GM19043 (cell line): ENCODE results near the gene CDC14B.
"Not testable (repeated sequence)": the region's sequence is repeated elsewhere in the genome, so short reads cannot be mapped to it uniquely, and the experiment has no call there.

Experiments
- ATAC-seq: cut with Tn5 transposase; IDR thresholded peaks from one replicate; pipeline ENCODE4 v1.9.1; 2021; ENCODE audit warnings: low read depth; ENCODE audit not compliant: unreplicated experiment

Gene CDC14B

DNA sequence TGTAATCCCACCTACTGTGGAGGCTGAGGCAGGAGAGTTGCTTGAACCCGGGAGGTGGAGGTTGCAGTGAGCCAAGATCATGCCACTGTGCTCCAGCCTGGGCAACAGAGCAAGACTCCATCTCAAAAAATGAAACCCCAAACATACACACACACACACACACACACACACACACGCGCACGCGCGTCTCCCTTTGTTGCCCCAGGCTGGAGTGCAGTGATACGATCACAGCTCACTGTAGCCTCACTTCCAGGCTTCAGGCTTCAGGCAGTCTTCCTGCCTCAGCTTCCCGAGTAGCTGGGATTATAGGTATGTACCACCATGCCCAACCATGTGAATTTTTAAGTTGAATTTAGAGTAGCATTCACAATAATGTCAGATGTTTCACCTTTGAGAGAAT is 13.9 kb upstream of the CDC14B start:
- ATAC-seq = not testable (repeated sequence)

DNA sequence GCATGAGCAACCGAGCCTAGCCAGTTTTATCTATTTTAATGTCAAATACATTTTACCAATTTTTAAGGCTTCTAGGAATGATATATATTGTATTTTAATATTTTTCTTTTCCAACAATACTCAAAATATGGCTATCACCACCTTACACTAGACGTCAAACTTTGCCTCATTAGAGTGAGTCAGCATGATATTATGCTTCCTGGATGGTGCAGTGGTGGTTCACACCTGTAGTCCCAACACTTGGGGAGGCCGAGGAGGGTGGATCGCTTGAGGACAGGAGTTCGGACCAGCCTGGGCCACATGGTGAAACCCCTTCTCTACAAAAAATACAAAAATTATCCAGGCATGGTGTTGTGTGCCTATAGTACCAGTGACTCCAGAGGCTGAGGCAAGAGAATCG is 7.3 kb upstream of the CDC14B start:
- no peak for ATAC-seq

DNA sequence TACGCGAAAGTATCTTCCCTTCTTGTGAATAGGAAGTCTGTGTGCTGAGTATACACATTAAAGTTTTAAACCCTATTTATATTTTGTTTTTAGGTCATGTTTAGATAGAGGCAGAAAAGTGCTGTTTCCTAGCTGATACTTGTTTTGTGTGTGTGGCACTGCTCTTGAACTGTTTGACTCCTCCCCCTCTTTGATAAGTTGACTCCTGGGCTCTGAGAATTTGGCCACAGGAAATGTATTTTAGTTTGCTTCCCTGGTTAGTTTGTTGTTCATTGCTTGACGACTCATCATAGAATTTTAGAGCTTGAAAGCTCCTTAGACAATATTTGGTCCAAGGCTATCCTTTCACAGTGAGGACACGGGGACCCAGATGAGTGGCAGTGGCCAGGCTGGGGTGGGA is 2.0 kb upstream of the CDC14B start:
- ATAC-seq = no peak

DNA sequence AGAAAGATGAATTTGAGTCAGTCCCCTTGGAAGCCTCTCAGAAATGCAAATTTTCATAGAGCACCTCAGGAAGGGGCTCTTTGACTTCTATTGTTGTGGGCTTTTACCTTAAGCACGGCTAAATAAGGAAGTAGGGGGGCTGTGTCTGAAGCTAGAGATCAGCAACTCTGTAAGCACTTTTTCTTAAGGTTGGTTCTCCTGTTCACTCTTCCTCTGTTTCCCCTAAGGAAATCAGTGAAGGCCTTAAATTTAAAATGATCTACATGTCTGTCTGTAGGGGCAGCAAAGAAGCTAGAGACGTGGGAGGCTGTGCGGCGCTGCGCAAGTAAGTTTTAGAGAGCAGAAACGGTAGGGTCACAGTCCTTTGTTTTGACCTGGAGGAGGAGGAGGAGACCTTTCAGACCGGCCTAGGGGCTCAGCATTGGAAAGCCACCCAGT is 1.2 kb upstream of the CDC14B start:
- no peak for ATAC-seq

DNA sequence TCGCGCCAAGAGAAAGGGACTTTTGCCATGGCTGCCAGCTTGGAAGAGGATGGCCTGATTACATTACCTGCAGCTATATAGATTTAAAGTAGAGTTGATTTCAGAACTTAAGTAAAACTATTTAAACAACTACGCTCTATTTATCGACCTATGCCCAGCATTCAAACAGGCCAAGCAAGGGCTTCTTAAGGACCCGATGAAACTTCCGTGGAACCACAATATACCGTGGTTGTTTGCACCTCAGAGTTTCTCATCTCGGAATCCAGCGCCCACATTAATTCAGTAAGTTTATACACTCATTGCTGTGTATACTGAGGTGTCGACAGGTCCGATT is 505 bp upstream of the CDC14B start:
- no peak for ATAC-seq

DNA sequence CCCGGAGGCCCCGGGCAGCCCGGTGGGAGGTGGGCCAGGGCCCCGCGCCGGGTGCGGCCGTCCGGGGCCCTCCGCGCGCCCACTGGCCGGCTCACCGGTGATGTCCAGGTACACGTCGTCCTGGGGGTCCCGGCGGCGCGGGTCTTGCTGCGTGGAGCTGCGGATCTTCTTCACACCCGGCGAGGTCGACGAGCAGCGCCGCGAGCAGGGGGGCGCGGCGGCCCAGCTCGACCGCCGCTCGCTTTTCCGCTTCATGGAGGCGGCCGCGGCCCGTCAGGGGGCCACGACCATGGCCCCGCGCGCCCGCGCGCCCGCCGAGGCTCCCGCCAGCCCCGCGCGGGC is 548 bp downstream of the CDC14B start:
- no peak for ATAC-seq

DNA sequence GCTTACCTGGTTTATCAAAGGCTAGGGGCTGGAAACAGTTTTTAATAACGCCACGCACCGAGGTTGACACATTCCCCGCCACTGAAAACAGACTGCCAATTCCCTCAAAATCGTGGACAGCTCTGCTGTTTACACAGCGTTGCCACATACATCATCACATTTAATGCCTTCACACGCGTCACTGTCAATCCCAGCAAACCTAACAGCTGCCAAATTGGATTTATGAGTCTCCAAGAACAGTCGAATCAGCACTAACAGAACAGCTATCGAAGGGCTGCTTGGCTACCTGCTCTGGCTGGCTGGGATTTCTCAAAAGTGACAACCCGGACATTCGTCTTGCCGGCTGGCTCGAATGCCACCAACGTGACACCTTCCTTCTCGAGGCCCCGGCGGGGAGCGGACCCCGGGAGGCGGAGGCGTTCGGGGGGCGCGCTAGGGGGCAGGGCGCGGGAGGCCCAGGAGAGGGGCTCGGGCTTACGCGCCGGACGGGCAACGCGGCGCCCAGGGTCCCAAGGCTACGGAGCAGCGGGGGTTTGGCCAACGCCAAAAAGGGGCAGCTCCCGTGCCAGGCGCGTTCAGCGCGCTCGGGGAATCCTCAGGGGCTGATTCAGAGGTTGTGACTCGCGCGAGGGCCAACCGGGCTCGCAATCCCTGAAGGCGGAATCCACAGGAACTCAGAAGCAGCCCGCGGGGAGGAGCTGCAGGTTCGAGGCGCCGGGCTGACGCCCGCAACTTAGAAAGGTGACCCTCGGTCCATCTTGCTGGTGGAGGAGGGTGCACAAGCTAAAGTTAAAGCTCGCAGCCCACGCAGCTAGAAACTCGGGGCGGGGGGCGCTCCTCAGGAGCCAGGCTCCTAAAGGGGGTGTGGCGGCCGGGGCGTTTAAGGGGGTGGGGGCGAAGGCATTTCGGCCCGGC is 1.2 kb downstream of the CDC14B start:
- no peak for ATAC-seq

DNA sequence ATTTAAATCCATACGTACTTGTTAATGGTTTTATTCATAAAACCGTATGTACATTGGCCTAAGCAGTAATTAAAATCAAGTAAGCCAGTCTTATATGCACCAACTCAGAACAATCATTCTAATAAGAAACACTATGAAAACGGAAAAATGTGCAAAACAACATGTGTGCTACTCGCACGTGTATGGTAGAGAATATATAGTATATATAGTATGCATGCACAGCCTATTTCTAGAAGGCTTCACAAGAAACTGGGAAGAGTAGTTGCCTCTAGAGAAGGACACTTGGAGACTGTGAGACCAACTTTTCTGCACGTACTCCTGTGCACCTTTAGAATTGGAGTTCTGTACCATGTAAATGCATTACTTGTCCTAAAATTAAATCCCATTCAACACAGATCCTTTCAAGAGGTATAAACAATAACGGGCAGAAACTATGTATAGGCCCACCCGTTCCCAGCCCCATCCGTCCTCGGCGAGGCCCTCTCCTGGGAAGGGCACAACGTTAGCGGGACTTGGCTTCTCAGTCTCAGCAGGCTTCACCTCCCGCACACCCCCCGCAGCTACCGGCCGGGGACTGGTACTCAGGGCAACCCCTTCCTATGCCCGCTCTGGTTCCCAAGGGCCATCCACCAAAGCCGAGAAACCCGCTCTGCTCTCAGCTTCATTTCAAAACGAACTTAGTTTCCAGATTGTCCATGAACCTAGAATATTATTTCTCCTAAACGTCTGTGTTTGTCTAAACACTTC is 2.0 kb downstream of the CDC14B start:
- no peak for ATAC-seq

DNA sequence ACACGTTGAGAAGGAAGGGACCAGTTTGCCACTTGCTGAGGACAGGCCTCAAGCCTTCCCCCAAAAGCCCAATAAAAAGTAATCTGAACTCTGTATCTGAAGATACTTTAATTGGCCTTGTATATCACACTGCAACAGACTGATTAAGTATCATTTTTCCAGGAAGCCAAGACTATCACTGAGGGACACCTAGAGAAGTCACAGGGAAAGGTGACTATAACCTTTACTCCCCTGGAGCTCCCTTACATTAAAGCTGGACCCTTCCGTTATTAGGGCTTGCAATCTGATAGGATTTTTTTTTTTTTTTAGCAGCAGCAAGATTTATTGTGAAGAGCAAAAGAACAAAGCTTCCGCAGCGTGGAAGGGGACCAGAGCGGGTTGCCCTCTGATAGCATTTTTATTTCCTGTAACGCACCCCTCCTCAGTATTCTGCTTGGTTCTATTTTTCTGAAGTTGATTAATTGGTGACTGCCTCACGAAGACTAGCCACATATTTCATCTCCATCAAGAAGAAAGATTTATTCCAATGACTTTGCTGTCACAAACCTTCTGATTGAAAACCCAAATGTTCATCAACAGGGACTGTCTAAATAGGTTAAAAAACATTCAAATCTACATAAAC is 2.7 kb downstream of the CDC14B start:
- no peak for ATAC-seq

DNA sequence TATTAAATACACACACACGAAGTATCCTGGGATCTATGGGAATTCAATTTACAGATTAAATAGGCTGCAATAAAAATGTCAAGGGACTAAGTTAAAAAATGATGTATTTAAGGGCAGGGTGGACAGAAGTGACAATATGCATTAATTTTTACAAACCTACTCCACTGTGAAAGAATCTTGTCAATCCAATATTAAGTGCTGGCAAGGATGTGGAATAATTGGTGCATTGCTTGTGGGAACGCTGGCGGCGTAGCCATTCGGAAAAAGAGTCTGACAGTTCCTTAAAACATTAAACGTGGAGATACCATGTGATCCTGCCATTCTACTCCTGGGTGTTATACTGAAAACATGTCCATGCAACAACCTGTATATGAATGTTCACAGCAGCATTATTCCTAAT is 4.2 kb downstream of the CDC14B start:
- ATAC-seq = no peak

DNA sequence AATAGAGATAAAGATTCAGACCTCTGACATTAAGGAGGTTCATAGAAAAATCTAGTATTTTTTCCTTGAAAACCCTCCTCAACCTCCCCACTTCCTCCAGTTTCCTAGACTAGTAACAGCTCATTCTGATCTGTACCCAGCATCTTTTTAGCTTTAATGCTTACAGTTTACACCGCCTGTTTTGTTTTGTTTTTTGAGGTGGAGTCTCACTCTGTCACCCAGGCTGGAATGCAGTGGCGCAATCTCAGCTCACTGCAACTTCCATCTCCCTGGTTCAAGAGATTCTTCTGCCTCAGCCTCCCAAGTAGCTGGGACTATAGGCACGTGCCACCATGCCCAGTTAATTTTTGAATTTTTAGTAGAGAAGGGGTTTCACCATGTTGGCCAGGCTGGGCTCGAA is 5.0 kb downstream of the CDC14B start:
- not testable (repeated sequence) for ATAC-seq

DNA sequence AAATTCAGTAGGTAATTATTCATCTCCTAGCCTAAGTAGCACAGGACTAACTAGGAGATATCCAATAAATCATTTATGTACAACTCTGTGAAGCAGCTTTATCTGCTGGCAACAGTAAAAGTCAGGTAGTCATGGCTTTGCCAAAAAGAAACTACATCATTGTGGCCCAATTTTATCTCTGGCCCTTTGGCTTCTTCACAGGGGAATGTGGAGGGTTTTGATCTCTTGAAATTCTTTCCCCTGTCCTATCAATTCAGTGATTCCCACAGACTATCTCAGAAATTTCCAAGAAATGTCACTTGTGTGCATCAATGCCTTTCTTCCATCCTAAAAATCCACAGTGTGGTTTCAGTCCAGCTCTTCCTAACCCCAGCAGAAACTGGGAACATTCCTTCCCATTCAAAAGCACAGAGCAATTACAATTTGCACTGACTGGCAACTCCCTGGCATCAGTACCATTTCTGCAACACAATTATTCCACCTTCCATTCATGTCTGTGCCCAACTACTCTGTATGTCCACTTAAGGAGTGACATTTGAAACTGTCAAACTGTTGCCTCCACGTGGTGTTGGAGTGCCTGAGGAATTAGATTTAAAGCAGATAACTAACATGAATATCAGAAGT is 6.6 kb downstream of the CDC14B start:
- no peak for ATAC-seq

DNA sequence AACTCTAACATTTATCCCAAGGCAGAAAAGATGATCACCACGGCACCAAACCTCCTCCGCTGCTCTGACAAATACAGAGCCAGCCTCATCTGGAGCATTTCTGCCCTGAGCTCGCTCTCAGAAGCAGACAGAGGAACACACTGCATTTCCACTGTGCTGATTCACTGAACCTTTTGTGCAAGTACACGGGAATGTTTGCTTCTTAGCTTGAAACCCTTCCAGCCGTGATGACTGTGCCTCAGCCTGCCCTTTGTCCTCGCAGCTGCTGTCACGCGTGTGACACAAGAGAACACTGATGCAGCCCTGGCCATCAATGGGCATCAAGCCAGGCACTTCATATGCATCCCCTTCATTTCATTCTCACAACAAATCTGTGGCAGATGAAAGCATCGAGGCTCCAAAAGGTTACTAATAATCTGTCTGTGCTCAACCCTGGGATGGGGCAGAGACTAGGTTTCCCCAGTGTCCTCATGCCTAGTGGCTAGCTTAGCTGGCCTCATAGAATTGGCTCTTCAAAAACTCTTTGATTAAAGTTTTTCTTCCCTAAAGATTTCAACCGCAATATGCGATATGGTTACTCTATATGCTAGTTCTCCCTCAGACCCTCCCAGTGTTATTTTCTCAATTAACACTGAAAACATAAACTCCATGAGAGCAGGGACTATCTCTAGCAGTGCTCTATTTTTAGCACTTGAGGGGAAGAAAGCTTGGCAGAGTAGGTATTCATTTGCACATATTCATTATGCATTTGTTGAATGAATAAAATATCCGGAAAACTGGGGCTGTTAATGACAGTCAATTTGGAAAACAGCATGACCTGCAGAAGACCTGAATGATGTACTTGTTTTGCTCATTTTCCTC is 7.3 kb downstream of the CDC14B start:
- no peak for ATAC-seq

DNA sequence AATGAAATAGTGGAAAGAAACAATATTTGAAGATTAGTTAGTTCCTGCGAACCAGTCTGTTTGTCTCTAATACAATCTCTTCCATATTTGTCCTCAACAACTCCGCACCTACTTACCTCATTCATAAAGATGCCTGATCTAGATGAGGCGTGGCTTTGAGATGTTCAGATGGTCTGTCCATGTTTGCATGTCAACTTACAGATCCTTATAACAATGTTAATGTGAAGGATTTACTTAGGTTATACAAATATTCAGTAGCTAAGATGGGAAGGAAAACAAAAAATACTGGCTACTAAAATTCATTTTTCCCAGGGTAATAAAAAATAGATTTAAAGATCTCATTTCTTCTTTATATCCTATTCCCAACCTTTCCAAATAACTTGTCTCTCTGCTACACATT is 8.3 kb downstream of the CDC14B start:
- no peak for ATAC-seq

DNA sequence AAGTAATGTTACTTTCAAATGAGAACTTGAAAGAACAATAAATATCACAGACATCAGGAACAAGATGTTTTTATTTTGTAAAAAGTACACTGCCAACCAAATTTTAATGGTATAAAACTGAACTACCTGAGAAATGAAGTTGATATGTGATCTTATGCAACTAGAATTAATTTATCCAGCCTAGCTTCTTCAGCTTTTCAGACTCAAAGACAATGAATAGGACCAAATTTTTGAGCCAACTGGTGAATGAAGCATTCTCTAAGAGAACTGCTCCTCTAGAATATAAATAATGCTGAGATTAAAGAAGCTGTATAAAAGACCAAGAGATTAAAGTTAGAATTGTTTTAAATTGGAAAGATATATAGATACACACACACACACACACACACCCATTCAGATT is 9.9 kb downstream of the CDC14B start:
- no peak for ATAC-seq

DNA sequence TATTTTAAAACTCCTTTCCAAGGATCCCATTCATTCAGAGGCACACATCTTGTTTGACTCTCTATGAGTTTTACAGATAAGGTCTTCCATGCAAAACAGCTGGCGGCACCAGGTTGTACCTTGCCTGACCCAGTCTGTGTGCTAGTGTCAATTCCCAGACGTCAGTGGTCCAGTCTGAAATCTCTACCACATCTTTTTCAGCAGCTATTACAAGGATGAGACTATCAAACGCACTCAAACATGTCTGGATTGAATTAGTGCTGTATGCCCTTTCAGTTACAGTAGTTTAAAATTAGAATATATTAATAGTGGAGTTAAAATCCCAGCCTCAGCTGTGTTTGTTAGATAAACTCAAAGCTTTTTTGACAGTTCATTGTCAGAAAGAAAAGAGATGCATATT is 11.7 kb downstream of the CDC14B start:
- no peak for ATAC-seq

DNA sequence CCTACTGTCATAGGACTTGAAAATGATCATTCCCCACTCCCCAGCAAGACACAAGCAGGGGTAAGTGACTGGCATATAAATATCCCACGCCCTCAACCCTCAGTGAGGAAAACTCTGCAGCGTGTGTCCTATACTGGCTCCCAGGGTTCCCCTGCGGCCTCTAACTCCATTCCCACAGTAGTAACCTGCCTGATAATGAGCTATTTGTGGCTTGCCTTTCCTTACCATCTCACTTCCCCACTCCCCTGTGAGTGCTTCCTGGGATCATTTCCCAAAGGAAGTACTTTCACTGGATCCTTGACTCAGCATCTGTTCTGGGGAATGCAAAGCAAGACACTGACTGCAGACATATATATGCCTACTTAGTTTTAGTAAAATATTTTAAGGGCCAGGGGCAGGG is 14.3 kb downstream of the CDC14B start:
- ATAC-seq = no peak

DNA sequence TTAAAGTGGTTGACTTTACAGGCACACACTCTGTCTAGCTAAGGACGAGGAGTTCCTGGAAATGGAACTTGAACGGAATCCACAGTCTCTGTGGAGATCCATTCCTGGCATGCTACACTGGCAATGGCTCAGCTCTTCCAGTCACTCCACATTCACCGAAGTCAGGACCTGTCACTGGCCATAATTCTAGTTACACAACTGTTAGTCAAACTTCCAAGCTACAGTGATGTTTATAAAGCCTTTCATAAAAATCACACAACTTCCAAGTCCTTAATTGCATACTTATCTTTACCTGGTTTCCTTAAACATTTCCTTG is 15.7 kb downstream of the CDC14B start:
- no peak for ATAC-seq

DNA sequence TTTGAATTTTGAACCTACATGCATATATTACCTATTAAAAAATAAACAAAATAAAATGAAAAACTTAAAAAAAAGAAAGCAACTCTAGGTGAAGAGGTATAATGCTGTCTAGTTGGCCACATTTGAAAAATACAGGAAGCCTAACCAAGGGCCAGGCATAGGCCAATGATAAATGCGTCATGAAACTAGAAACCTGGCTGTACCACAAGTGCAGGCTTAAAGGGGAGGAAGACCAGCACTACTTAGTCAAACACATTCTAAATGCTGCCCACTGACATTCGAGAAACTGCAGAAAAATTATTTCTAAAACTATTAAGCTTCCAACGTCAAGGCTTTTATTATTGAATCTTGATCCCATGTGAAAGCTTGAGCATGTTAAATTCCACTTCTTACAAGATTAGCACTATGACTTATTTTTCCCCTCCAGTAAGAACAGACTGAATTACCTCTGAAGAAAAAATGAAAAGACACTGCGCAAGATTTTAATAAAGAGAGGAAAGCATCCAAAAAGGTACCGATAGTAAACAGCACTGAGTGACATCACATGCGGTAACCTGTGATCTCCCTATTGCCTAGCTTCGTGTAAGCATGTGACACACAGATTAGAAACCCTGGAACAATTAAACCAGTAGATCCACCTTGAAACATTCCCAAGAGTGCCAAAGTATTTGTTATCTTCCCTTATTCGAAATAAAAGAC is 16.2 kb downstream of the CDC14B start:
- no peak for ATAC-seq

DNA sequence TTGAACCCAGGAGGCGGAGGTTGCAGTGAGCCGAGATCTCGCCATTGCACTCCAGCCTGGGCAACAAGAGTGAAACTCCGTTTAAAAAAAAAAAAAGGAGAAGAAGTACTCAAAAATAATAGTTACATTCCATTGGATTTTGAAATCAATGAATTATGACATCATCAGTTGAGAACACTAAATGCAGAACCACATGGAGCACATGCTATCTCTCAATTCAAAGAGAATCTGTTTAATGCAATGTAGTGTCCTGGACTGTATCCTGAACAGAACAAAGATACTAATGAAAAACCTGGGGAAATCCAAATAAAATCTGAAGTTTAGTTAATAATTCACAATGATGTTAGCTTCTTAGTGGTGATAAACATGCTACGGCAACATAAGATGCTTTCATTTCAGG is 20.3 kb downstream of the CDC14B start:
- no peak for ATAC-seq
